ENCODE data around the gene NIPAL1. TPM values are rescaled to one million over a fixed set of nuclear protein-coding genes. Genes with fewer than 3 reads are reported as not detected.
"Not testable (repeated sequence)": the region's sequence is repeated elsewhere in the genome, so short reads cannot be mapped to it uniquely, and the experiment has no call there.

The NIPAL1 gene
- 9.5 TPM for total RNA-seq

DNA sequence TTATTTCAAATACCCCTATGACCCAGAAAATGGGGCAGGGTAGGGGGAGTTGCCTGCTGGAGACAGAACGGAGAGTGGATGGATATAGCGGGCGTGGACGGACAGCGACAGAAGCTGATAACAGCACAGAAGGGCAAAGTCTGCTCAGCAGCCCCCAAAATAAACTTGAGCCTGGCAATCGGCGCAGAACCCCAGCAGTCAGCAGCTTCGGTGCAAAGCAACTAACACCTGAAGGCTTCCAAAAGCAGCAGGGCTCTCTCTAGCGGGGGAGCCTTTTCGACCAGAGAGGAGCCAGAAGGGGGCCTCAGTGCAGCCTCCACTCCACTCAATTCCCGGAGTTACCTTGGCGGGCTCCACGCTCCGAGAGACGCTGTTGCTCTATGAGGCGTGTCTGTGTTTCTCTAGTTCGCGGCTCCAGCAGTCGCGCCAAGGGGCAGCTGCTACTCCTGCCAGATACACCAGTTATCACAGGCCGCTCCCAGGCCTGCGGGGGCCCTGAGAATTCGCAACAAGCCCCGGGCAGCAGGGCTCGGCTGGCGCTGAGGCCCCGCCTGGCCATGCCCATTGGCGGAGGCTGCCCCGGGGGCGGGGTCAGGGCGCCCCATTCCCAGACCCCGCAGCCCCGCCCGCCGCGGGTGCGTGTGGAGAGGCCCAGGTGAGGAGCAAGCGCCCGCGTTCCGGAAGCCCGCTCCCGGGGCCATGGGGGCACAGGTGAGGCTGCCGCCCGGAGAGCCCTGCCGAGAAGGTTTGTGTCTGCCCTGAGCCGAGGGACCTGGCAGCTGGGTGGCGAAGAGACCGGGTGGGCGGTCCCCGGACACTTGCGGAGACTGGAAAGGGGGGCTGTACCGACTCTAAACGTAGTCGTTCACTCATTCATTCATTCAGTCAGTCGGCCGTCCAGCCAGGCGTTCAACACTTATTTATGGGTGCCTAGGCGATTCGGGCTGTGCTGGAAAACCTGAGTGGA, at the start of gene NIPAL1, which contains the start of gene CNGA1:
NIPAL1 (plus strand) TSS at position 632 of the 967 bp plus-strand sequence; CDS start at position 700, 68 bp downstream.
CNGA1 (minus strand) TSS at position 541 of the 967 bp plus-strand sequence. CDS start 63,992 bp downstream, outside the sequence.
- peak; percentile 12 for DNase-seq

DNA sequence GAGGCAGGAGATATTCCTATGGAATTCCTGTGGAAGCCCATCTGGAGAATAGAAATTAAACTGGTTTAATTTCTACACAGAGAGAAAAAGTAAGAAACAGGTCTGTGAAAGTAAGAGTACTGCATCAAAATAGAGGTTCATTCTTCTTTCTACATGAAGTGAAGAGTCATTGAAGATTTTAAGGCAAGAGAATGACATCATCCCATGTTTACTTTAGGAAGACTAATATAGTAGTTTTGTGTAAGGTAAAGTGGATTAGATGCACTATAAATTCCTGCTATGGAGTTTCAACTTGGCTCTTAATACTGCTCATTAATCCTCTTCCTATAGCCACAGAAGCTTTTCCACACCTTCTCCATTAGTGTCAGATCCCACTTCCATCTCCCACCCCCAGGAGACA, 47.7 kb upstream of the NIPAL1 start:
- no peak for DNase-seq

DNA sequence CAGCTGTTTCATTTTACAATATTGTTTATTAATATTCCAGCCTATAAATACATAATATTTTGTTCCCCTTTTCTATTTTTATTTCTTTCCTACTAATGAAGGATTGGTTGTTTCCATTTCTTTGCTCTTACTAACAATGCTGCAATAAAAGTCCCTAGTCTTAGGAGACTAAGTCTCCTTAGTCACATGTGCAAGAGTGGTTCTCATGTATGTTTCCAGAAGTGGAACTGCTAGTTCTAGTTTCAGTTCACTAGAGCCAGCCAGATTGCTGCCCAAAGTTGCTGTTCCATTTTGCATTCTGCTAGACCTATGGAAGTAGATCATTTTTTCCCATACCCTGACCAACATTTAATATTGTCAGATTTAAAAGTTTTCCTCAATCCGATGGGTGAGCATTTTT, 44.4 kb upstream of the NIPAL1 start:
- DNase-seq, result no peak

DNA sequence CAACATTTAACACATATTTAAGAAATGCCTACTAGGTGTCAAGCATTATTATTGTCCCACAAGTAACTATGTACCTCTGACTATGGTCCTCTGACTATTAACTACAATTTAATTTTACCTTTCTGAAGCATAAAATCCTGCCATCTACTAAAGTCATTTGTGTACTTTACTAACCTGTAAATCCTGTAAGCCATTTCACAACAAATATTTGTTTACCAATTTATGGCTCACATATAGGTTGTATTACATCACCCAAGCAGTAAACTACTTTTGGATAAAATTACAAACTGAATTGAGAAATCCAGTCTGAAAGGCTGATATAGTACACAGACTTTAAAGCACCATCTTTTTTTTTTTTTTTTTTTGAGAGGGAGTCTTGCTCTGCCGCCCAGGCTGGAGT, 43.9 kb upstream of the NIPAL1 start:
- DNase-seq, result no peak

DNA sequence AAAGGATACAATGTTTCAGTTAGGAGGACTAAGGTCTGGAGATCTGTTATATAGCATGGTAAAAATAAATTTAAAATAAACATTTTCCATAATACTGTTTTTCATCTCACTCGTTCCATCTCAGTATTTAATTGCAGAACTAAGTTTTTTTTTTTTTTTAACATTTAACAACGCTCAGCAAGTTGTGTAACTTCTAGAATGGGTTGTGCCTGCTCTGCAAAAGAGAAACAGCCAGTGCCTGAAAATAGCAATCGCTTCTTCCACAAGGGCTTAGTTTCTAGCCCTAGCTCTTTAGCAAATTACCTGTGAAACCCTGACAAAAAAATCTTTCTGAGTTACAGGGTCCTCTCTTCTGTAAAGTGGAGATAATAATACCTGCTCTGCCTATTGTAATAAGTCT, 42.0 kb upstream of the NIPAL1 start:
- DNase-seq, result no peak

DNA sequence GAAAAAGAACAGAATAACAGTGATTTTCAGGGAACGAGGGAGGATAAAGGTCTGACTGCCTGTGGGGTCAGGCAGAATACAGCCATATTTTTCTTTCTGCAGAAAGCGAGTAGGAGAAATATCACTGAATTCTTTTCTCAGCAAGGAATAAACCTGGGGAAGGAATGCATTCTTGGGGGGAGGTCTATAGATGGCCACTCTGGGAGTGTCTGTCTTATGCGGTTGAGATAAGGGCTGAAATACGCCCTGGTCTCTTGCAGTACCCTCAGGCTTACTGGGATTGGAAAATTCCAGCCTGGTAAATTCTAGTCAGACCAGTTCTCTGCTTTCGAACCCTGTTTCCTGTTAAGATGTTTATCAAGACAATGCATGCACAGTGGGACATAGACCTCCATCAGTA, 26.4 kb upstream of the NIPAL1 start:
- DNase-seq, result no peak

DNA sequence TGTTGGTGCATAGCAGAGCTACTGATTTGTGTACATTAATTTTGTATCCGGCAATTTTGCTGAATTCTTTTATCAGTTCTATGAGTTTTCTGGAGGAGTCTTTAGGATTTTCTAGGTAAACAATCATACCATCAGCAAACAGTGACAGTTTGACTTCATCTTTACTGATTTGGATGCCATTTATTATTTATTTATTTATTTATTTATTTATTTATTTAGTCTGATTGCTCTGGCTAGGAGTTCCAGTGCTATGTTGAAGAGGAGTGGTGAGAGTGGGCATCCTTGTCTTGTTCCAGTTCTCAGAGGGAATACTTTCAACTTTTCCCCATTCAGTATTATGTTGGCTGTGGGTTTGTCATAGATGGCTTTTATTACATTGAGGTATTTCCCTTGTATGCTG, 24.1 kb upstream of the NIPAL1 start:
- DNase-seq, result not testable (repeated sequence)

DNA sequence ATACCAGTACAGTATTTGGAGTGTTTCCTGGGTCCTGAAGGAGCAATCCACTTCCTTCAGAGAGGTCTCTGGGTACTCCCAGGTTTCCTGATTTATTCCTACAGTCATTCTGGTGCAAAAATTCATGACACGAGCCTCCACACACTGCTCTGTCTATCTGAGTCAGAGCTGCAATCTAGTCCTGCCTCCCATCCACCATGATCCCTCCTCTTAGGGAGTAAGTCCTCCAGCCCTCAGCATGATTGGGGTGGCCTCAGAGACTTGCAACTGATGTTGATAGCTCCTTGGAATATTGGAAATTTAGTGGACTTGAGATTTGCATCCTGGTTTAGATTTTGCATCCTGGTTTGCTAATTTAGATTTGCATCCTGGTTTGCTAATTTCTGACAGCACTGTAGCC, 20.6 kb upstream of the NIPAL1 start:
- DNase-seq, result no peak

DNA sequence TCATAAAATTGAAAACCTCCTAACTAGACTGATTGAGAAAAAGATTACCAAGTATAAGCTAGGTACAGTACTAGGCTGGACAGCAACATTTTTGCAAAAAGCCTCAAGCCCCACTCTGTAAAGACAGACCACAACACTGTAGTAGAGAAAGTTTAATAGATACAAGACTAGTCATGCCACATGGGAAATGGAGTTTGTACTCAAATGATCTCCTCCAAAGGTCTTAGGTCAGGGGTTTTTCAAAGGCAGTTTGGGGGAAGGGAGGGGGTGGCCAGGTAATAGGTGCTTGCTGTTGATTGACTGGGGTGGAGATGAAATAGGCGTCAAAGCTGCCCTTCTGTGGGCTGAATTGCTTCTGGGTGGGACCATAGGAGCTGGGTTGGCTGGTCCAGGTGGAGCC, 14.3 kb upstream of the NIPAL1 start:
- DNase-seq, result no peak

DNA sequence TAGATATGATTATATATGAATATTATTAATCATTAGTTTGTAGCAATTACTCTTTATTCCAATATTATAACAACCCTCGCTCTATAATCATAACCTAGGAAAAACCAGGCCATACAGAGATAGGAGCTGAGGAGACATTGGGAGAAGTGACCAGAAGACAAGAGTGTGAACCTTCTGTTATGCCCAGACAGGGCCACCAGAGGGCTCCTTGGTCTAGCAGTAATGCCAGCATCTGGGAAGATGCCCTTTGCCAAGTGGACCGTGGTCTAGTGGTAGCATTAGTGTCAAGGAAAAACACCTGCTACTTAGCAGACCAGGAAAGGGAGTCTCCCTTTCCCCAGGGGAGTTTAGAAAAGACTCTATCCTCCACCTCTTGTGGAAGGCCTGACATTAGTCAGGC, 13.0 kb upstream of the NIPAL1 start:
- DNase-seq, result not testable (repeated sequence)

DNA sequence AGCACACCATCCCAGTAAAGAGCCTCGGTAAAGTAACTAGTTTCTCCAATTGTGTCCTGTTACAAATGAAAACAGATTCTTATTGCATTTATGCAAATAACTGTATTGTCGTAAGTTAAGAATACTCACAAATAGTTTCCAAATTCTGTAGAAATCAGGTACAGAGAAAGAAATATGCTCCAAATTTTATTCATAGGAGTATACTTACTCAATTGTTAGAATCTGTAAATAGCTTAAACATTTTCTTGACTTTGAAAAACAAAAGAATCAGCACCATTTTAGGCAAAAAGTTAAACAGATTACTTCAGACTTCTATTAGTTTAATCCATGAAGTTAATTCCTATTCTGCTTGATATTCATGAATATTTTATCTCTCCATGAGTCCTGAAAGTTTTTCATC, 10.8 kb upstream of the NIPAL1 start:
- no peak for DNase-seq

DNA sequence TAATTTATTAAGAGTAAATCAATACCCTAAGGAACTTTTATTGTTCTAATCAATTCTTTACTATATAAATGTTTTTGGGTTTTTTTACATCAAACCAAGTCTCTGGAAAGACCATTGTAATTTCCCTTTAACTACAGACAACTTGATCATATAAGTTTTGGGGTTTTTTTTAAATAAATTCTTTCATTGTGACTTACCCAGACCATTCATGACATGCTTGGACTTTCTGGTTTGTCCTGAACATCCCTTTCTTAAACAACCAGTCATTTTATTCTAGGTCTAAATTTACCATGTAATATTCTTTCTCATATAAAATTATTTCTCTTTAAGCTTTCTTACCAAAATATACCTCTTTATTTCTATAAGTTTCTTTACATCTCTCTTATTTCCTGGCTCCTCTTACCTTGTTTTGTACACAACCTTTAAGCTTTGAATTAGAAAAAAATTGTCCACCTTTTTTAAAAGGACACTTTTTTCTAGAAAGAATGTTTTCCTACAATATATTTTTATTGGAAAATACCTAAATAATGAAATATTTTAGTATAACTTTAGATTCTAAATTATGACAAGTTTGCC, 8.5 kb upstream of the NIPAL1 start:
- no peak for DNase-seq

DNA sequence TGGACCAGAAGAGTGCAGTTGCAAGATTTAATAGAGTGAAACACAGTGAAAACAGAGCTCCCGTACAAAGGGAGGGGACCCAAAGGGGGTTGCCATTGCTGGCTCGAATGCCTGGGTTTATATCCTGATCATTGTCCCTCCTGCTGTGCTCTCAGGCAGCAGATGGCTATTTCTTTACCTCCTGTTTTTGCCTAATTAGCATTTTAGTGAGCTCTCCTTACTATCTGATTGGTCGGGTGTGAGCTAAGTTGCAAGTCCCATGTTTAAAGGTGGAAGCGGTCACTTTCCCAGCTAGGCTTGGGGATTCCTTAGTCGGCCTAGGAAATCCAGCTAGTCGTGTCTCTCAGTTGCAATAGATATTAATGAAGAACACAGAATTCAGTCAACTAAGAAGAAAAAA, 5.7 kb upstream of the NIPAL1 start:
- DNase-seq, result not testable (repeated sequence)

DNA sequence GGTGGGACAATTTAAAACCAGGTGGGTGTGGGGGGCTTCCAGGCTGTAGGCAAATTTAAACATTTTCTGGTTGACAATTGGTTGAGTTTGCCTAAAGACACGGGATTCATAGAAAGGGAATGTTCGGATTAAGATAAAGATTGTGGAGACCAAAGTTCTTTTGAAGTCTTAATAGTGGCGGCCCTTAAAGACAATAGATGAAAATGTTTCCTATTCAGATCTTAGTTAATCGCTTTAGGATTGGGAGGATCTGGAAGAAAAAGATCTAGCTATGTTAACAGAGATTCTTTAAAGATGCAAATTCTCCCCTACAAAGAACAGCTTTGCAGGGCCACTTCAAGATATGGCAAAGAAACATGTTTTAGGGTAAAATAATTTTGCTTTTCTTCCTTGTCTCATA, 4.8 kb upstream of the NIPAL1 start:
- no peak for DNase-seq

DNA sequence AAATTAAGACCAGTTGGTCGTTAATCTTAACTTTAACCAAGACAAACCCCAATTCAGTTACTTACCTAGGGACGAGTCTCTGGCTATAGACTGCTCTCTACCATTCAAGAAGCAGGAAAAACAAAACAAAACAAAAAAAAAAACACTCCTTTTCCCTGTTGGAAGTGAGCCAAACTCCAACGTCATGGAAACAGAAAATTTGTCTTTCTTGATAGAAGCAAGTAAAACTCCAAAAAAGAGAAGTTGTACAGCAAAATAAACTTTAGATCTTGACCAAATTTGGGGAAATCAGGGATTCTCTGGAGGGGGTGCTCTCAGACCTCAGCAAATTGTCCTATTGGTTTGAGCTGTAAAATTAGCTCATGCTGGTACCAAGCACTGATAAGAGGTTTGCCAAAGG, 3.7 kb upstream of the NIPAL1 start:
- DNase-seq, result no peak

DNA sequence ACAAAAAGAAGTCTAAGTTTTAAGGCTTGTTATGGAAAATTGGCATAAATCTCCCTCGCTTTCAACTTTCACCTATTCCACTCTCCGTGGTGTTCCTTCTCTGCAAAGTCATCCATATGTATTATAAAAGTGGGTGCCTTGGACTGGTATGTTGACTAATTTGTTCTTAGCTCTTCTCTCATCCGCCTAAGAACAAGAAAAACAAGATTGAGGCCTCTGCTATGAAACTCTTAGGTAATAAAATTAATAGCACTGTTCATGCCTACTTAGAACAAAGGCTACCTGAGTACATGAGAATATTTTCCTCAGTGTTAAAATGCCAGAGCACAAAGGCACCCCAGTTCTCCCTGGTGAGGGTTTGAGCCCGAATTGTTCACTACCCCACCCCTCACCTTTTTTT, 1.4 kb upstream of the NIPAL1 start:
- DNase-seq, result no peak

DNA sequence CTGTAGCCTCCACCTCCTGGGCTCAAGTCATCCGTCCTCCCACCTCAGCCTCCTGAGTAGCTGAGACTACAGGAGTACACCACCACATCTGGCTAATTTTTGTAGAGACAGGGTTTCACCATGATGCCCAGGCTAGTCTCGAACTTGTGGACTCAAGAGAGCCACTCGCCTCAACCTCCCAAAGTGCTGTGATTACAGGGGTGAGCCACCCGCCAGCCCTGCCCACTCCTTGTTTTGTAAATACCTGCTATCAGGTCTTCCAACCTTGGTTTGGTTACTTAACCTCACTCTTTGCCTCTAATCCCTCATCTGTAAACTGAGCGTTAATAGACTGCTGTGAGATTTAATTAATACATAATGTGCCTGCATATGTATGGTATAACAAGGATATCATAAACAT, 894 bp upstream of the NIPAL1 start:
- no peak for DNase-seq

DNA sequence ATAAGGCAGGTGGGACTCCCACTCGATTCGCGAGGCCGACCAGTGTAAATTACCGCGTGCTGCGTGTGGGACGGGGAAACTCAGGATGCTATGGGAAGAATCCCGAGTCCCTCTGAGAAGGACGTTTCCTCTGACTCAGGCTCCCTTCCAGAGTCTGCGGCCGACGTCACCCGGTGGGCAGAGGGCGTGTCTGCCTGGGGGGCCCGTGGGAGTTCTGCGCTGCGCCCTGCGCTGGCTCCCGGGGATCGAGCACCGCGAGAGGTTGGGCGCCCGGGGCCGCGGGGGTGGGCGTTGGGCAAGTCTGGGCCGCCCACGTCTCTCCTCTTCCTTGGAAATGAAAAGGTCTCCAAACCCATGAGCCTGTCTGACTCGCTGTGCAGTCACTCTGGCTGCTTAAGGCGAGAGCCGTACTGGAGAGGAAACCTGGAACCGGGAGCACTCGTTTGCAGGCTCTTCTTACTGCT, 568 bp downstream of the NIPAL1 start:
- no peak for DNase-seq

DNA sequence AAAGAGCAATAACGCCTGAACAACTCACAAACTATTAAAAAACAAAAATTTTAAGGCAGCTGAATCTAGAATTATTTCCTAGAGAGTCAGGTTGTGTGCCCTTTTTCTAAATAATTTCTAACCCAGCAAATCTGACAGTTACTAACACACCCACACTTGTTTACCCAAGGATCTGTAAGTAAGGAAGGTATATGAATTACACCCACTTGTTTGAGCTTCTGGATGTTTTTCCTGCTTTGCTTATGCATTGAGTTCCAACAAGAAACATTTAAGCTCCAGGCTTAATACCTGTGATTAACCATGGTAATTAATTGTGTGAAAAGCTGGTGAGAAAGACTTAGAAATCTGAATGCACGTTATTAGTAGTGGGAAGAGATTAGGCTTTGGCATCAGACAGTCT, 1.5 kb downstream of the NIPAL1 start:
- no peak for DNase-seq

DNA sequence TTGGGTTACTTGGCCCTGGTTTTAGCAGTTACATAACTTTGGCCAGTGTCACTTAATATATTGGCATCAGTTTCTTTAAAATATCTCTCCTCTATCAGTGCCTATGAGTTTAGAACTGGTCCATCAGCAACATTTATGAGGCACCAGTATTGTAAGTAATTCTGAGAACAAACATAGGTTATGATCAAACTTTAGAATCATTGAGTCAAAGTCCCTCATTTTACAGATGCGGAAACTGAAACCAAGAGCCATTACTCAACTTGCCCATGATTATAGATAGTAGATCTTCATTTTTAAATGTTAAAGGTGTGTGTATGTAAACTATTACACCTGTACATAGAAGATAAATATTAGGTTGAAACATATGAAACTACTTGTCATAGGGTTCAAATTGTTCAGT, 4.5 kb downstream of the NIPAL1 start:
- DNase-seq, result no peak

DNA sequence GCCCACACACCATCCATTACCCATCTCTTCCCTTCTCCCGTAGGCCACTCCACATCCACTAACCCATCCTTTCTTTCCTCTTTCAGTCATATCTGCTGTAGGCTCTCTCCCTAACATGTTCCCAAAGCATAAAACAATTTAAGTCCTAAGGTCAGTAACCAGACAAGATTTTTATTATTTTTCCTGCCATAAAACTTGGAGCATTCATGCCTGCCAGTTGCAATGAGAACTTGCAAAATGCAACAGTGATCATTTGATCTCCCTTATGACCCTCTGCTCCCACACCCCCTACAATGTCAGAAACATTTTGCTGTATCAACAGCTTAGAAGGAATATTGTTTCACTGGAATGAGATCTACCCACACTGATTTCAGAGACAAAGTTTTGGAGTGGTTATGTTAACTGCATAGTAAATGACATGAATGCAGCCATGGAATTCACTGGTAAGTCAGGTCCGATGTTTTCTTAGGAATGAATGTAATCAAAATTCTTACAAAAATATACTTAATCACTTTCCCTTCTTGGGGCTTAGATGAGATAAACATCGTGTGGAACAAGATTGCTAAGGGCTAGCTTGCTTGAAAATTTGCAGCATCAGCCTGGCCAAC, 5.7 kb downstream of the NIPAL1 start:
- DNase-seq, result no peak

DNA sequence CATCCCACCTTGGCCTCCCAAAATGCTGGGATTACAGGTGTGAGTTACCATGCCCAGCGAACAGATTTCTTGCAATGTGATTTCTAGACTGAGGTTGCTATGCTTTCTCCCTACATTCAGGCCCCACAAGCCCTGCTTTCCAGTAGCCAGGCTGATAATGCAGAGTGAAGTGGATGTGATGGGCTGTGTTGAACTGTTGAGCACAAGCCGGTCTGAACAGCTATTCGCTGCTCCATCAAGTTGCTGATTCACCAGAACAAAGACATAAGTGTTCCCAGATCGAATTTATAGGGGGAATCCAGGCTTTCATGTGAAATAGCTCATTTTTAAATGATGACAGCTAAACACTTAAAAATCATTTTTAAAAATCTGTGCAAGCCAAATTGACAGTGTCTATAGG, 8.0 kb downstream of the NIPAL1 start:
- no peak for DNase-seq

DNA sequence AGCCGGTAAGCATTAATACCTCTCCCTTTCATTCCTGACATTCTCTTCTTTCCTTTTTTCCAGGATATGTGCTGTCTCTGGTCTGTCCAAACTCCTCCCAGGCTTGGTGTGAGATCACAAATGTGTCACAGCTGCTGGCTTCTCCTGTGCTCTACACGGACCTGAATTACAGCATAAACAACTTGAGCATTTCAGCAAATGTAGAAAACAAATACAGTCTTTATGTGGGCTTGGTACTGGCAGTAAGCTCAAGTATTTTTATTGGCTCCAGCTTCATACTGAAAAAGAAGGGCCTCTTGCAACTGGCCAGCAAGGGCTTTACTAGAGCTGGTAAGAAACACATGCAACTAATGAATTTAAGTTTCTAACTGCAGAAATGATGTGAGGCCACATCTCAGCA, 8.4 kb downstream of the NIPAL1 start:
- no peak for DNase-seq
